GM18519 (cell line): ENCODE results near the gene OOSP4A.
"Not testable (repeated sequence)": the region's sequence is repeated elsewhere in the genome, so short reads cannot be mapped to it uniquely, and the experiment has no call there.

Experiments used
- ATAC-seq: cut with Tn5 transposase; IDR thresholded peaks from one replicate; pipeline ENCODE4 v1.9.1; 2021; ENCODE audit warnings: mild to moderate bottlenecking, moderate library complexity; ENCODE audit not compliant: unreplicated experiment, low FRiP score

The OOSP4A gene

GRCh38 chr11:59968395-59968783, 4.6 kb downstream of the OOSP4A start:
- ATAC-seq, result no peak

- no peak for ATAC-seq
These were observed 9.3 kb downstream of the OOSP4A start for GRCh38 chr11:59973097-59973496.

- ATAC-seq, result no peak
These were observed 17.4 kb downstream of the OOSP4A start for GRCh38 chr11:59981106-59981770.

- ATAC-seq, result not testable (repeated sequence)
These were observed 18.2 kb downstream of the OOSP4A start for GRCh38 chr11:59982037-59982436.

GRCh38 chr11:59983212-59983611, 19.4 kb downstream of the OOSP4A start:
- no peak for ATAC-seq

- no peak for ATAC-seq
These were observed 20.5 kb downstream of the OOSP4A start for GRCh38 chr11:59984368-59984767.

GRCh38 chr11:59990421-59990820, 26.6 kb downstream of the OOSP4A start:
- ATAC-seq, result no peak

GRCh38 chr11:59992425-59992824, 28.6 kb downstream of the OOSP4A start:
- no peak for ATAC-seq

GRCh38 chr11:59997800-59998199, 34.0 kb downstream of the OOSP4A start:
- ATAC-seq, result no peak

GRCh38 chr11:59999691-60000090, 35.9 kb downstream of the OOSP4A start:
- ATAC-seq, result no peak

GRCh38 chr11:60003729-60004128, 39.9 kb downstream of the OOSP4A start:
- no peak for ATAC-seq

GRCh38 chr11:60005360-60005759, 41.5 kb downstream of the OOSP4A start:
- ATAC-seq, result no peak

GRCh38 chr11:60016881-60017280, 53.0 kb downstream of the OOSP4A start, which contains the start of gene OOSP4B:
TSS of gene OOSP4B (plus strand) at chr11:60017181.
- ATAC-seq, result no peak

- no peak for ATAC-seq
These were observed 54.2 kb downstream of the OOSP4A start for GRCh38 chr11:60018058-60018457.
